Measurements from ENCODE around the gene SRRM3.

GRCh38 chr7:76303202-76304147 is 101.8 kb downstream of the SRRM3 start:
- no peak for TF ChIP-seq CTCF (IDR thresholded peaks at IDR 0.05; ENCODE audit: low read depth, low read length, poor library complexity, severe bottlenecking)
- no peak for TF ChIP-seq EZH2phosphoT487 (IDR thresholded peaks at IDR 0.05; ENCODE audit: borderline replicate concordance, low read length)
